ENCODE data around the gene FOXL3. TPM values are rescaled to one million over a fixed set of nuclear protein-coding genes. Genes with fewer than 3 reads are reported as not detected.

Gene FOXL3
- total RNA-seq, 1 experiment from 2014 or later = not detected

DNA sequence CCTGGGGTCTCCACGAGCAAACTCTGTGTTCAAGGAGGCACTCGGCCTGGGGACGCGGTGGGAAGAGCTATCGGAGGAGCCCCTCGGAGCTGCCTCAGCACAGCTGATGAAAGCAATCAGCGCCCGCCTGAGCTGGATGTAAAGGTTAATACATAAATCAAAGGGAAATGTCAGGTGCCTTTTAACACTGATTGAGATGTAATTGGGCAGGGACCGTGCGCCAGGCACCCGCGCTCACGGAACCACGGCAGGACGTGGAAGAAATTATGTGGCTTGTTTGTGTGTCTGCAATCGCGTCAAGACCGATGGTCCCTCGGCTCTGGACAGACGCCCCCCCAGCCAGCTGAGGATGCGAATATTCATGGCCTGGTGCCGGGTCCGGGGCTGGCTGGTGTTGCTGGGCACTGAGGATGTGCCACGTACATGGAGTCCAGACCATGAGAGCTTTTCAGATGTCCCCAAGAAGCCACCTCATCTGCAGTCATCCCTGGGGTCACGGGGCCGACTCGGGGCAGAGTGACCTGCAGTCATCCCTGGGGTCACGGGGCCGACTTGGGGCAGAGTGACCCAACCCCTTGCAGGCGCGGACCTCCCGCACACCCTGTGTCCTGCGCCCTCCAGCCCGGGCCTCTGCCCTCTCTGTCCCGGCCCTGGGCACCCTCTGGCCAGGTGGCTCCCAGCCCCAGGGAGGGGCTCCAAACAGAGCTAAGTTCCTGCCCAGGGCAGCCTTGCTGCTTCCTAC is 15.6 kb downstream of the FOXL3 start:
- in situ Hi-C loops (cut with HindIII; ENCODE audit: low pct_unique_long_range_greater_than_20kb, low sequenced_read_pairs) = no loop called here
- no peak for DNase-seq (ENCODE audit: low read depth, low spot score)

DNA sequence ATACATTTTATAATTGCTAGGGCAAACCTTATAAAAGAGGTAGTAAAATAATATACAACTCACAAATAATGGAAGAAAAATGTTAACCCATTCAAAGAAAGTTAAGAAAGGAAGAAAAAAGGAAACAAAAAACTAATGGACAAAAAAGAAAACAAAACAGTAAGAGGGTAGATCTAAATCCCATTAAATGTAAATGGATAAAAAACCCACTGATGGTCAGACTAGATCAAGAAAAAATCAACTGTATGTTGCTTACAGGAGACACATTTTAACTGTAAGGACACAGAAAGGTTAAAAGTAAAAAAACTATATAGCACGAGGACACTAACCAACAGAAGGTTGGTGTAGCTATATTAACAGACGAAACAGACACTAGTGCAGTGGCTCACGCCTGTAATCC is 18.0 kb downstream of the FOXL3 start:
- in situ Hi-C loops (cut with HindIII; ENCODE audit: low pct_unique_long_range_greater_than_20kb, low sequenced_read_pairs) = no loop called here
- DNase-seq (ENCODE audit: low read depth, low spot score) = no peak

DNA sequence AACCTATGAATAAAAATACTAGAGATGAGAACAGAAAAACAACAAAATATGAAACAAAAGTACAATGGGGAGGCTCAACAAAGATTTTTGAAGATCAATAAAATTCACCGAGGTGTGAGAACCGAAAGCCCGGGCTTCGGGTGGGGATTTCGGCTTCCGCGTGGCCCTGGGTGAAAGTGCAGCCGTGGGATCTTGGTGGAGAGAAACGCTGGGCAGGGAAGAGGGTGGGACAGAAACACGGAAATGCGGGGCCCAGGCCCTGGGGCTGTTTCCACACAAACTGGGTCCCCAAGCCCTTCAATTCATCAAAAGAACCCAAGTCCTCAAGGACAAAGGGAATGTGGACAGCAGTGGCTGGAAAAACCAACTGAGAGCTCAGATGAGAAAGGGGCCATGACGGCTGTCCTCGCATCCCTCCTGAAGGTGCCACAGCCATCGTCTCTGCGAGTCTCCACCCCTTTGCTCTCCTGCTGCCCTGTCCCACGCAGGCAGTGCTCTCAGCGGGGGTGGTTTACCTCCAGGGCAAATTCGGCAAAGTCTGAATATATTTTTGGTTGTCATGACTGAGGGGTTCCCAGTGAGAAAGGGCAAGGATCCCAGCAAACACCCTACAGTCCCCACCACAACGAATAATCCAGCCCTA is 19.7 kb downstream of the FOXL3 start:
- in situ Hi-C loops (cut with HindIII; ENCODE audit: low pct_unique_long_range_greater_than_20kb, low sequenced_read_pairs) = no loop called here
- DNase-seq (ENCODE audit: low read depth, low spot score) = no peak

DNA sequence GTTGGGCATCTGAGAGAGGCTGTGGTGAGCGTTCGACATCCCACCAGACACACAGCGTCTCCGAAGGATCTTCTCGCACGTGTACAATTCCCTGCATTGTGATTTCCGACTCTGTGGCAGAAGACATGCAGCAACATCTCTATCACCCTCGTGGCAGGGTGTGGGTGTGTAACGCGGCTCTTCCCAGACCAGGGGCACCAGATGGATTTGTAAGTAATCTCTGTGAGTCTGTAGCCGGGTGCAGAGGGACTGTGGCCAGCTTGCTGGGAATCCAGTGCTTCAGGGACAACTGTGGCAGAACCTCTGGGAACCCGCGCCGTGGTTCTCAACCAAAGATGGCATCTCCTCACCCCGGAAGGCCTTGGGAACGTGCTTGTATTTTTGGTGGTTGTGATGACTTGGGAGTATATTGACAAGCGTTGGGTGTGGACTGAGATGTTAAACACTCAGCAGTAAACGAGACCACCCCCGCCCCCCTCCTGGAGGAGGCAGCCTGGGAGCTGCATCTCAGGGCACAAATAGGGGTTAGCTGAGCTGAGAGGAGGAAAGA is 21.2 kb downstream of the FOXL3 start:
- DNase-seq (ENCODE audit: low read depth, low spot score) = no peak
- in situ Hi-C loops (cut with HindIII; ENCODE audit: low pct_unique_long_range_greater_than_20kb, low sequenced_read_pairs) = no loop called here

DNA sequence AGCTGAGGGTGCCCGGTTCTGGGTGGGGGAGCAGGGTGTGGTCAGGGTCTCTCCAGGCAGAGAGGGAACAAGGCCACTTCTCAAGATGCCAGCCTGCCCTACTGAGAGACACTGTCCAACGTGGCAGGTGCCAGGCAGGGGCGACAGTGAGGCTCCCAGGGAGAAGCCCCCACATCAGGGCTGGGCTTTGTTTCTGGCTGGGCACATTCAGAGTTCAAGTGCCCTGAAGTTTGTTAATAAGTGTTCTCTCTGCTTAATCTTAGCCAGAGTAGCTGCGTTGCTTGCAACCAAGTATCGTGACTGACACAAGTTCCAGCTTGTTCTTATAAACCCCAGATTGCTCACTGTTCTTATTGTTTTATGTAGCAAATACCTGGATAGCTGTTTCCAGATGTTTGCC is 21.8 kb downstream of the FOXL3 start:
- no peak for DNase-seq (ENCODE audit: low read depth, low spot score)
- in situ Hi-C loops (cut with HindIII; ENCODE audit: low pct_unique_long_range_greater_than_20kb, low sequenced_read_pairs) = no loop called here

DNA sequence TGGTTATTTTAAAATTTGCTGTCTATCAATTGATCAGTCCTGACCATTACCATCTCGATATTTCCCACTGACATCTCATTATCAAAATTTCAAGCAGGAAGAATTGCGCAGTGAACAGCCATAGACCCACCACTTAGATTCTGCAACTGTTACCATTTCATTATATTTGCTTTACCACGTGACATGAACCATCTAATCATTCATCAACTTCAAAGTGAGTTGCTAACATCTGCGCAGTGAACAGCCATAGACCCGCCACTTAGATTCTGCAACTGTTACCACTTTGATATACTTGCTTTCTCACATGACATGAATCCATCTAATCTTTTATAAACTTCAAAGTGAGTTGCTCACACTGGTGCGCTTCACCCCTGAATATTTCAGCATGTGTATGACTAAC is 22.5 kb downstream of the FOXL3 start:
- no peak for DNase-seq (ENCODE audit: low read depth, low spot score)
- in situ Hi-C loops (cut with HindIII; ENCODE audit: low pct_unique_long_range_greater_than_20kb, low sequenced_read_pairs) = no loop called here

DNA sequence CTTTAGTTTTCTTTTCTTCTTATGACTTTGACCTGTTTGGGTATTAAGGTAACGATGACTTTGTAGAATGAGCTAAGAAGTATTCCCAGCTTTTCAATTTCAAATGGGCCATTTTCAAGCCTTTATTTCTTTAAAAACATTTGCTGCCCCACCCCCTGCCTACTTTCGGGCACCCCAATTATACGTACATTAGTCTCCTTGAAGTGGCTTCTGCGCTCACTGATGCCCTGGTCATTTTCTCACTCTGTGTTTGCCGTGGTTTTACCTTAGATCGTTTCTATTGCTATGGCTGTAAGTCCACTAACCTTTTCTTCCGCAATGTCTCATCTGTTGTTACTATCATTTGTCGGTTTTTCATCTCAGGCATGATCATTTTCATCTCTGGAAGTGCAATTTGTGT is 24.9 kb downstream of the FOXL3 start:
- in situ Hi-C loops (cut with HindIII; ENCODE audit: low pct_unique_long_range_greater_than_20kb, low sequenced_read_pairs) = no loop called here
- no peak for DNase-seq (ENCODE audit: low read depth, low spot score)

DNA sequence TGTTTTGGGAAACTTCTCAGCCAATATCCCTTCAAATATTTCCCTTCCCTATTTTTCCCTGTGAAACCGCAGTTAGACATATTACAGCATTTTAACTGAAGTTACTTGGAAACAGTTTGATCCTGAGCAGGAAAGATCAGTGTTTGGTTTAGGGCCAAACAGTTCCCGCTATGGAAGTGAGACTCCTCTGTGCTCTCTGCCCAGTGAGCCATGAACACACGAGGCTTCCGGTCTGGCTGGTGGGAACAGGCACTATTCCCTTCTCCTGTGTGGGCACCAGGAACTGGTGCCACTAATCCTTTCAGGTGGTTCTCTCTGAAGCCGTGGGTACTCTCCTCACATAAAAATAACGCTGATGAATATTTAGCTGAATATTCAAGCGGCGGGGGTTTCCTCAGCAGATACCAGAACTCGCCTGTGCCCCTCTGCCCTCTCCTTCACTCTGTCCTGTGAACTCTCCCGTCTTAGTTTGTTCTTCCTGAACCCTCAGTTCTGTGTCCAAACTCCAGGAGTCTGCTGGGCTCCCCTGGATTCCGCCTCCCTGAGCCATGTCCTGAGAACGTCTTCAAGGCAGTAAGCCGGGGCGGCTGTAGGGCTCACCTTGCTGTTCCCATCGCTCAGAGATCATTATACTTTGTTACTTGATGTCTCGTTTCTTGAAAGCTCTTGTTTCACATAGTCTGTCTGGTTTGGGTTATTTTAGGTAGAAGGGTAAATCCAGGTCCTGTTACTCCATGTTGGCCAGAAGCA is 25.7 kb downstream of the FOXL3 start:
- no peak for DNase-seq (ENCODE audit: low read depth, low spot score)
- in situ Hi-C loops (cut with HindIII; ENCODE audit: low pct_unique_long_range_greater_than_20kb, low sequenced_read_pairs) = no loop called here

DNA sequence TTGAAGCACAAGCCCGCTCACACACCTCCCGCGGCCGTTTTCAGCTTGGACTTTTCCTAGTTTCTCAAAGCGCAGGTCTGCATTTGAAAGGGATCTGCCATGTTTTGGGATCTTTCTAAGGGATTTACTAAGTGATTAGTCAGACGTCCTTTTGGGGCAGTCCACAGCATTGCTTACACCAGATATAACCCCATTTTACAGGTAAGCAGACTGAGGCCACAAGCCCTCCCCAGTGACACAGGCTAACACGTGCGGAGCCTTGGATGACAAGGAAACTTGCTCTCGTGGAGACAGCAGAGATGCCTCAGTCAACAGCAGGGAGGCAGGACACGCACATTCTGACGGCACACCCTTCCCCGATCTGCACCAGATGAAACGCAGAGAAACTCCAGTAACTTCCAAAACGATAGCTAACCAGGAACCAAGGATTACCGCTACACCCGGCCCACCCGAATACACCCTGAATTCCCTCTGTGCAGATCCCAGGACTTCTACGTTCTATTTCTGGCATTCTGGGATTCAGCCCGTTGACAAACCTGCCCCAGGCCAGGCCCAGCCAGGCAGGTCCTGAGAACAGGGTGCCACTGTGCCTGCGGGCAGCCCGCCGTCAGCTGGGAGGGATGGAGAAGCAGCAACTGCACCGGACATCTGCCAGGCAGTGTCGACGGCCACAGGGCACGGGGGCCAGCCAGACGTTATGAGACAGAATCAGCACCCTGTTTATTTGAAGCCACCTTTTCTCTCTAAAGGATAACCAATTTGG is 27.9 kb downstream of the FOXL3 start:
- DNase-seq (ENCODE audit: low read depth, low spot score) = no peak
- in situ Hi-C loops (cut with HindIII; ENCODE audit: low pct_unique_long_range_greater_than_20kb, low sequenced_read_pairs) = no loop called here

DNA sequence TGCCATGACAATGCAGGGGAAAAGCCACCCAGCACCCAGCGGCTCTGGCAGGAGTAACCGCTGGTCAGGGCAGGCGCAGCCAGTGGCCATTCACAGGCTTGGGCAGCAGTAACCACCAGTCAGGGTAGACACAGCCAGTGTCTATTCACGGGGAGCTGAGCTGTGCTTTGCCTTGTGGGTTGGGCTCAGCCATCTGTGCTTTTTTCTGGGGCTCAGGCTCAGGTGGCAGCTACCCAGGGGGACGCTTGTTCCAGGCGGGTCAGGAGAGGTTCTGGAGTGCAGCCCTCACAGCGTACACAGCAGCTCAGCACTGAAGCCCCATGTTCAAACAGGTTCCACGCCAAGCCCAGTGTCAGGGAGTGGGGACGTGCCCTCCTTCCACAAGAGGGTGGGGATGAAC is 28.5 kb downstream of the FOXL3 start:
- in situ Hi-C loops (cut with HindIII; ENCODE audit: low pct_unique_long_range_greater_than_20kb, low sequenced_read_pairs) = no loop called here
- no peak for DNase-seq (ENCODE audit: low read depth, low spot score)

DNA sequence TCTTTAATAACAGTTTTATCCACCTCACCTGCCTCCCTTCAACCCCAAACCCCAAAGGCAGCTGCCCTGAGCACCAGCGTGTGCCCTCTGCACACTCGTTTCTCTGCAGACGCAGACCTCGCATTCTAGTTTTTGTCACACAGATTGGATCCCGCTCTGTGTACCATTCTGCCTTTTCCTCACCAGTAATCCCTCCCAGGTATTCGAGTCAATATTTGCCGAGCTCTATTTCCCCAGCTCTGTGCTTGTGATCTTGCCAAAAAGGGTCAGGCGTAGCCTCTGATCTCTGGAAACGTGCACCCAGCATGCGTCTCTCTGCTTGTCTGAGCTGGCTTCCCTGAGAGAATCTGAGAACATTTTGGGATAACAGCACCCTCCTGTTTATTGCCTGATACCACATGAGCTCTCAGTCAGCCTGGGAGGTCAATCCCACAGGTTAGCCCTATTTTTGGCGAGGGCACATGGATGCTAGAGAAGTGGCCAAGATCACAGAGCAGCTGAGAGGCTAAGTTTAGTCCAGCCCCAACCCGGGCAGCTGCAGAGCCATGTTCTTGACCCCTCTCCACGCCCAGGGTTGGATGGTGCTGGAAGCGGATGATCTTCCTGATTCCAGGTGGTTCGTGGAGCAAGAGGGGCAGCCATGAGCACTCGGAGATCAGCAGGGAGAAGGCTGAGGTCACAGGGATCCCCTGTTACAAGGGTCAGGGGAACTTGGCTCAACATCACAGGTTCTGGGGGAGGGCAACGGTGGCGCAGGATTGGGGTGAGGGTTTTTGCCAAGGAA is 29.1 kb downstream of the FOXL3 start:
- in situ Hi-C loops (cut with HindIII; ENCODE audit: low pct_unique_long_range_greater_than_20kb, low sequenced_read_pairs) = no loop called here
- DNase-seq (ENCODE audit: low read depth, low spot score) = no peak

DNA sequence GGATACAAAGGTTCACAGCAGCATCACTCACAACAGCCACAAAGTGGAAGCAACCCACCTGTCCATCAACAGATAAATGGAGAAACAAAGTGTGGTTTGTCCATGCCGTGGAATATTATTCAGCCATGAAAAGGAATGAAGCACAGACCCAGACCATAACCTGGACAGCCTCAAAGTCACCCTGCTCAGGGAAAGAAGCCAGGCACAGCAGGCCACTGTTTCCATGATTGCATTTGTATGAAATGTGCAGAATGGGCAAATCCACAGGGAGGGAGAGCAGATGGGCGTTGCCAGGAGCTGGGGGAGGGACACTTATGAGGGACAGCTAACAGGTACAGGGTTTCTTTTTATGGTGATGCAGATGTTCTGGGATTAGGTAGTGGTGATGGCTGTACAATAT is 30.3 kb downstream of the FOXL3 start:
- no peak for DNase-seq (ENCODE audit: low read depth, low spot score)
- in situ Hi-C loops (cut with HindIII; ENCODE audit: low pct_unique_long_range_greater_than_20kb, low sequenced_read_pairs) = no loop called here

DNA sequence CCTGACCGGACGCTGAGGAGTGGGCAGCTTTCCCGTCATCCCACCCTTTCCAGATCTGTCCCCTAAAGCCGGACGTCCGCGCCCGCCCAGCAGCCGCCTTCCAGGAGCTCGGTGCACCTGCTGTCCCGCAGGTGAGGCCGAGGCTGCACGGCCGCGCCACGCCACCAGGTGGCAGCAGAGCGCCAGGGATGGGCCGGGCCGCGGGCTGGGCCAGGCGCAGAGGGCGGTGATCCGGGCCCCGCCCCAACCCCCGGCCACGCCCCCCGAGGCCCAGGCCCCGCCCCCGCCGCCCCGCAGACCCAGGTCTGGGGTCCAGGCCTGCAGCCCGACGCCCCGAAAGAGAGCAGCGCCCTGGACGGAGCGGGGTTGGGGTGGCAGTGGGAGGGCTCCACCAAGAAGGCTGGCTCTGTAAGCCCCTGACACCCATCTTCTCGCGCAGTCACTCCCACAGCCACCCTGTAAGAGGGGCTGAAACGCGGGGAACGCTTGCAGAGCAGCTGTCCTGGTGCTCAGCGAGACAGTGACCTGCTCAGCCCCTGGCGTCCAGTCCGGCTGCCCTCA is 32.2 kb downstream of the FOXL3 start:
- in situ Hi-C loops (cut with HindIII; ENCODE audit: low pct_unique_long_range_greater_than_20kb, low sequenced_read_pairs) = no loop called here

DNA sequence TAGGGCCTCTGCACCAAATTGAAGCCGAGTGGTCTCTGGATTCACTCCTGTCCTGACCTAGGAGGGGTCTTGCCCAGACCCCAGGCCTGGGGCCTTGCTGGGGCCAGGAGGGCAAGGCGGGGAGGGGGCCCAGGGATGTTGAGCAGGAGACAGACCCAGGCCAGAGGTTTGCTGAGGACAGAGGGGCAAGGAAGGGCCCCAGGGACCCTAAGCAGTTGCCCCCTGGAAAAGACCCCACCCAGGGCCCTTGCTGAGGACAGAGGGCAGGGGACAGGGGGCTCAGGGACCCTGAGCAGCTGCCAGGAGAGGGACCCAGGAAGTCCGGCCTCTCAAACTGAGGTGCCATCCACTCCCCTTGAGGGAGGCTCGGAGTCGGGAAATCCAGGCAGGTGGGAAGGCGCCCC is 32.7 kb downstream of the FOXL3 start:
- in situ Hi-C loops (cut with HindIII; ENCODE audit: low pct_unique_long_range_greater_than_20kb, low sequenced_read_pairs) = no loop called here
- no peak for DNase-seq (ENCODE audit: low read depth, low spot score)

More for the DNA sequence above, 32.2 kb downstream of the FOXL3 start:
- DNase-seq (ENCODE audit: low read depth, low spot score) = peak; percentile 62

DNA sequence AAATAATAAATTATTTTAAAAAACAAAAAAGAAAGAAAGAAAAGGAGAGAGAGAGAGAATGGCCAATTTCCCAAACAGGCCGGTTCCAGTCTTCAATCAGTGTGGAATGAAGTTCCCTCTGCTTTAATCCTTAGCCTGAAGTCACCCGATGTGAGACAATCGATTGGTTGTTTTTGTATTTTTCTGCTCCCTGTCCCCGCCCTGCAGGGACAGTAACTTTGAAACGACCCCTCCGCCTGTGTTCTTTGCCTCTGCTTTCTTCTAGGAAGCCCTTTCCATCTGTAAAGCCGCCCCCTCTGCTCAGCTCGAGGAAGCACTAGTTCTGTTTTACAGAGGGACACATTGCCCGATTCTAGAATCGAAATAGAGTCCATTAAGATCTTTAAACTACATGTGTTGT is 33.4 kb downstream of the FOXL3 start:
- in situ Hi-C loops (cut with HindIII; ENCODE audit: low pct_unique_long_range_greater_than_20kb, low sequenced_read_pairs) = no loop called here
- no peak for DNase-seq (ENCODE audit: low read depth, low spot score)

DNA sequence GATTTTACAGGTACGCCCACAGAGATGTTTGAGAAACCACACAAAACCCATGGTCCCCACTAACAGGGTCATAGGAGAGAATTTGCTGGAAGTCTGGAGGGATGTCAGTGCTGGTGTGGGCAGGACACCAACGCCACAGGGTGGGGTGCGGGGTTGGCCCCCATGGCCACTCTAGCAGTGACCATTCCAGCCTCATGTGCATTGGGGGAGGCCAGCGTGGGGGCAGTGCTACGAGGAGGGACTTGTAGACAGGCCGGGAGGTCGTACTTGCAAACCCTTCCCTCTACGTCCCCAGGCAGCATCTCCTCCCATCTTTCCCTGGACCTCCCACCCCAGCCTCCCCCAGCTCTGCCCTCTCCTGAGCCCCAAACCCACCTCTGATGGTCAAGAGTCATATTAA is 34.0 kb downstream of the FOXL3 start:
- no peak for DNase-seq (ENCODE audit: low read depth, low spot score)
- in situ Hi-C loops (cut with HindIII; ENCODE audit: low pct_unique_long_range_greater_than_20kb, low sequenced_read_pairs) = no loop called here
